Activated CD8-positive, alpha-beta memory T cell treated with anti-CD3 and anti-CD28 coated beads for 1 hour (primary cell): Measurements from ENCODE around the gene PBX2.
"Not testable (repeated sequence)": the region's sequence is repeated elsewhere in the genome, so short reads cannot be mapped to it uniquely, and the experiment has no call there.

Source experiments
- DNase-seq, 2 donors: peaks; one replicate each; pipeline ENCODE4 v3.0.0-alpha.2; 2020; ENCODE audit warnings: low read depth in 1 of 2; ENCODE audit errors: extremely low read depth in 1 of 2

PBX2 gene

GRCh38 chr6:32187725-32188380 is 2.1 kb downstream of the PBX2 start:
- DNase-seq, result not testable (repeated sequence)

GRCh38 chr6:32187009-32187709 is 2.8 kb downstream of the PBX2 start:
- no peak for DNase-seq

- not testable (repeated sequence) for DNase-seq
Measured at GRCh38 chr6:32186151-32186840, 3.7 kb downstream of the PBX2 start.

- not testable (repeated sequence) for DNase-seq
Measured at GRCh38 chr6:32185681-32186131, 4.3 kb downstream of the PBX2 start.

GRCh38 chr6:32184084-32184640 is 5.8 kb downstream of the PBX2 start, which contains the start of gene AGER:
TSS of gene AGER (minus strand) at chr6:32184253. CDS start at chr6:32184222, 31 bp downstream.
- DNase-seq, result no peak

GRCh38 chr6:32183483-32184083 is 6.4 kb downstream of the PBX2 start:
- DNase-seq, result no peak

- no peak for DNase-seq
Measured at GRCh38 chr6:32183030-32183429, 7.0 kb downstream of the PBX2 start.

GRCh38 chr6:32182555-32182981 is 7.4 kb downstream of the PBX2 start:
- DNase-seq, result no peak

GRCh38 chr6:32181915-32182529 is 8.0 kb downstream of the PBX2 start:
- no peak for DNase-seq

- DNase-seq, result no peak
Measured at GRCh38 chr6:32181148-32181702, 8.8 kb downstream of the PBX2 start.

- DNase-seq, result no peak
Measured at GRCh38 chr6:32179766-32180405, 10.1 kb downstream of the PBX2 start.

GRCh38 chr6:32178547-32179440 is 11.2 kb downstream of the PBX2 start:
- DNase-seq, result no peak

- DNase-seq, result peak; percentile 84 to 92
Measured at GRCh38 chr6:32177788-32178546, 12.0 kb downstream of the PBX2 start, which contains the start of gene RNF5. TSS of gene RNF5 (plus strand) at chr6:32178405. CDS start at chr6:32178512, 107 bp downstream.

GRCh38 chr6:32177183-32177787 is 12.7 kb downstream of the PBX2 start:
- DNase-seq, result no peak

GRCh38 chr6:32176476-32177182 is 13.4 kb downstream of the PBX2 start:
- no peak for DNase-seq

GRCh38 chr6:32175711-32176475 is 14.1 kb downstream of the PBX2 start, which contains the start of gene AGPAT1:
TSS of gene AGPAT1 (minus strand) at chr6:32176084. CDS start at chr6:32171496, 4,588 bp downstream.
- DNase-seq, result peak; percentile 93 to 94
